ENCODE data around the gene SNRK. TPM values are rescaled to one million over a fixed set of nuclear protein-coding genes. Genes with fewer than 3 reads are reported as not detected.

The SNRK gene
- total RNA-seq, 1 experiment from 2014 or later: 12.7 TPM

DNA sequence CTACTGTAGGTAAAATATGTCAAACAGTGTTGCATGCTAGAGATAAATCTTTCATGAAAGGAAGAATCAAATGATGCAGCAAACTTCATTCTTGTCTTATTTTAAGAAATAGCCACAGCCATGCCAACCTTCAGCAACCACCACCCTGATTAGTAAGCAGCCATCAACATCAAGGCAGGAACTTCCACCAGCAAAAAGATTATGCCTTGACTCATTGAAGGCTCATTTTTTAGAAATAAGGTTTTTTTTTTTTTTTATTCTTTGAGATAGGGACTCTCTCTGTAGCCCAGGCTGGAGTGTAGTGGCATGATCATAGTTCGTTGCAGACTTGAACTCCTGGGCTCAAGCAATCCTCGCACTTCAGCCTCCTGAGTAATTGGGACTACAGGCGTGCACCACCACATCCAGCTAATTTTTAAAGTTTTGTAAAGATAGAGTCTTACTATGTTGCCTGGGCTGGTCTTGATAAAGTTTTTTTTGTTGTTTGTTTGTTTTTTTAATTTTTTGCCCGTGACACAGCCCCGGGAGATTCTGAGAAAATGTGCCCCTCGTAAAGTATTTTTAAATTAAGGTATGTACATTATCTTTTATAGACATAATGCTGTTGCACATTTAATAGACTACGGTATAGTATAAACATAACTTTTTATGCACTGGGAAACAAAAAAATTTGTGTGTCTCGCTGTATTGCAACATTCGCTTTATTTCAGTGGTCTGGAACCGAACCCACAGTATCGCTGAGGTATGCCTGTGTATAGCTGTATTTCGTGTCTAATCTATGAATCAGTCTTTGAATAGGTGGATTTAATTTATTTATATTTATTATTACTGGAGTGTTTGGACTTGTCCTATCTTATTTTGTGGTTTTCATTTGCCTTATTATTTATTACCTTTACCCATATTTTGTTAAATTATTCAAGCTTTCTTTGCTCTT lies 23.3 kb downstream of the SNRK start:
- H3K36me3 ChIP-seq (ENCODE audit: control insufficient read depth in 1 of 2, insufficient read depth in 2 of 2, low read length in 2 of 2): no peaks in the 10 kb centered on the region
- no peak overlapping the region for H3K9ac ChIP-seq (ENCODE audit: low read length)
- peaks cover 10% of the 10 kb centered on the region; the same call in 1 of the 2 replicates for H3K79me2 ChIP-seq (ENCODE audit: insufficient read depth, low read length)
- no peak overlapping the region for H2AFZ ChIP-seq (ENCODE audit: low read depth, low read length, poor library complexity, severe bottlenecking)
- no peaks in the 10 kb centered on the region; the same call in 1 of the 2 replicates for H4K20me1 ChIP-seq (ENCODE audit: insufficient read depth)
- no peak for ATAC-seq
- no peak for DNase-seq (ENCODE audit: low read depth, low spot score)
- no peak overlapping the region for H3K27ac ChIP-seq (ENCODE audit: low read depth, low read length)
- H3K4me1 ChIP-seq (ENCODE audit: control insufficient read depth in 1 of 2, insufficient read depth in 2 of 2, low read length in 2 of 2): no peaks in the 10 kb centered on the region
- H3K9me3 ChIP-seq (ENCODE audit: control insufficient read depth in 1 of 2, insufficient read depth in 1 of 2, low read depth in 1 of 2, low read length in 2 of 2): no peaks in the 10 kb centered on the region
- BruUV-seq (replicated peaks): no TSS peak
- H3K4me3 ChIP-seq (replicated peaks in 1 of 2; ENCODE audit: low read depth in 1 of 2, low read length in 2 of 2): no peak overlapping the region
- TF ChIP-seq CBX3 (IDR thresholded peaks at IDR 0.05; ENCODE audit: low read depth) (no peak), SRF (IDR thresholded peaks at IDR 0.05; ENCODE audit: low read depth) (no peak), CEBPB (IDR thresholded peaks at IDR 0.05; ENCODE audit: low read depth) (no peak), TCF7L2 (IDR thresholded peaks at IDR 0.05; ENCODE audit: borderline replicate concordance, extremely low read depth, insufficient read depth, insufficient read length) (no peak), YY1 (IDR thresholded peaks at IDR 0.05; ENCODE audit: extremely low read depth, insufficient replicate concordance, low read depth, low read length) (no peak), EGR1 (IDR thresholded peaks at IDR 0.05; ENCODE audit: low read depth) (no peak), SP1 (IDR thresholded peaks at IDR 0.05; ENCODE audit: low read depth) (no peak), EZH2 (IDR thresholded peaks at IDR 0.05) (no peak), ELF1 (IDR thresholded peaks at IDR 0.05; ENCODE audit: borderline replicate concordance, low read depth) (no peak), ZNF274 (IDR thresholded peaks at IDR 0.05; ENCODE audit: low read depth, low read length) (no peak)
- TF ChIP-seq, protein P1, sequence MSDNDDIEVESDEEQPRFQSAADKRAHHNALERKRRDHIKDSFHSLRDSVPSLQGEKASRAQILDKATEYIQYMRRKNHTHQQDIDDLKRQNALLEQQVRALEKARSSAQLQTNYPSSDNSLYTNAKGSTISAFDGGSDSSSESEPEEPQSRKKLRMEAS (IDR thresholded peaks at IDR 0.05): no peak
- intact Hi-C loops (cut with micrococcal nuclease): no loop called here
- no peak overlapping the region for H3K4me2 ChIP-seq (ENCODE audit: low read length)
- RAD21 ChIA-PET (ENCODE audit: low non-redundant PET in 1 of 2, low total read pairs in 2 of 2, uncharacterized antibody in 2 of 2, unreplicated experiment in 2 of 2): no interaction called here
- POLR2A ChIA-PET: no interaction called here
- no peaks in the 10 kb centered on the region for H3K9me2 ChIP-seq (ENCODE audit: insufficient read depth)
- no peaks in the 10 kb centered on the region for H3K27me3 ChIP-seq (ENCODE audit: insufficient read depth, low read length)
- CTCF ChIA-PET: no interaction called here

All from HCT116 (cell line).